Stimulated activated CD4-positive, alpha-beta T cell treated with anti-CD3 and anti-CD28 coated beads, Interleukin-4, amount 100 ng/mL, for 24 hours (primary cell): Measurements from ENCODE around the gene GON4L.
"Not testable (repeated sequence)": the region's sequence is repeated elsewhere in the genome, so short reads cannot be mapped to it uniquely, and the experiment has no call there.

Experiments
- DNase-seq: peaks from one replicate; pipeline ENCODE4 v3.0.0-alpha.2; 2020

Gene GON4L

DNA sequence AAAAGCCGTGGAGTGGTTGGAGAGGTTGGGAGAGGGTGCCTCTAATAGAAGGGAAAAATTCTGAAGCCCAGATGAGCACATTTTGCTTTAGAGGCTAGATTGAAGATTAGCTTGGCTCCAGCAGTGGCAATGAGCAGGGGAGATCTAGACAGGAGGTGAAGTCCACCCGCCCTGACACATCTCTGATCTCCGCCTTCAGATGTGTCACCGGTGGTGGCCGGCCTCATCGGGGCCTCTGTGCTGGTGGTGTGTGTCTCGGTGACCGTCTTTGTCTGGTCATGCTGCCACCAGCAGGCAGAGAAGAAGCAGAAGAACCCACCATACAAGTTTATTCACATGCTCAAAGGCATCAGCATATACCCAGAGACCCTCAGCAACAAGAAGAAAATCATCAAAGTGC is 10.8 kb upstream of the GON4L start:
- DNase-seq, result no peak

DNA sequence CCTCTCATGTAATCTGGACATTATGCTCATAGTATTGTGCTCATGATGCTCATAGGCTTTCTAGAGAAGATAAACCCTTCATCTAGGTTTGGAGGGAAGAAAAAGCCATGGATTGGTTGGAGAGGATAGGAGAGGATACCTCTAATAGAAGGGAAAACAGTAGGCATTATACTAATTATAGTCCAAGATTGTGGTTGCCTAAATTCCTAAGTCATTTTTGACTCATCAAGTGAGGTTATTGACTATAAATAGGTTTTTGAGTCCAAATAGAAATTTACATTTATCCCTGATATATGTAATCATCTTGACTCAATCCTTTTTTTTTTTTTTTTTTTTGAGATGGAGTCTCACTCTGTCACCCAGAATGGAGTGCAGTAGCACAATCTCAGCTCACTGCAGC is 7.4 kb upstream of the GON4L start:
- DNase-seq, result no peak

DNA sequence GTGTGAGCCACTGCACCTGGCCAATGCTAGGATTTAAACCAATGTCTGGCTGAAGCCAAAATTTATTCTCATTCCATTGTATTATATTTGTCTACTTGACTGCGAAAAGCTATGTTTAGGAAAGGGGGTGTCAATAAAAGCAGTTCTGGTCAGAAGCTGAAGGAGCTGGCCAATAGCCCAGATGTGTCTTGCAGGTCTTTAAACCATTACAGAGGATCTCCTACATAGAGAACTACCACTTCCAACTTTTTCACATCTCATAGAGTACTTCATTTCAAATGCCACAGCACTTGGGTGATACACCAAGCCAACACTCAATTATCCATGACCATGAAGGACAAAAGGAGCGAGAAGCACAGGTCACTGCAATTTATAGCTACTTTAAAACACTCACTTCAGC is 4.9 kb upstream of the GON4L start:
- DNase-seq, result no peak

DNA sequence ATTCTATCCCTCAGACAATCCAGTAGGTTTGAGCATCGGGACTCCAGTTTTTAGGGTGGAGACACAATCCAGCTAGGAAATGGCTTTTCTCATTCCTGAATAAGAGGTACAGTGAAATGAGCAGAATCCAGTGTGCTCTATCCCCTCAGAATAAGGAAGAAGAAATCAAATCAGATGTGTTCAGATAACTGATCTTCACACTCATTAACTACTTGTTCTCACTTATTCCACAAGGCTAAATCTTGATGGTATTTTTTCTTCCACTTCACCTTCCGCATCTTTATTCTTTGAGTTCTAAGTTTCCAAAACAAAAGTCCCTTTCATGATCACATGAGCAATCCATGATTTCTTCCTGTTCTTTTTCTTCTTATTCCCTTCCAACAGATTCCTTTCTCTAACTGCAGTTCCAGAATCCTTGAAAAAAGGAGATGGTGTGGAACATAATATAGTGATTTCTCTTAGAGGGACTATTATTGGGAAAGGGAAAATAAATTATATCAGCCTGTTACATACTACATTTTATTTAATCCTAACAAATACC is 4.0 kb upstream of the GON4L start:
- no peak for DNase-seq

DNA sequence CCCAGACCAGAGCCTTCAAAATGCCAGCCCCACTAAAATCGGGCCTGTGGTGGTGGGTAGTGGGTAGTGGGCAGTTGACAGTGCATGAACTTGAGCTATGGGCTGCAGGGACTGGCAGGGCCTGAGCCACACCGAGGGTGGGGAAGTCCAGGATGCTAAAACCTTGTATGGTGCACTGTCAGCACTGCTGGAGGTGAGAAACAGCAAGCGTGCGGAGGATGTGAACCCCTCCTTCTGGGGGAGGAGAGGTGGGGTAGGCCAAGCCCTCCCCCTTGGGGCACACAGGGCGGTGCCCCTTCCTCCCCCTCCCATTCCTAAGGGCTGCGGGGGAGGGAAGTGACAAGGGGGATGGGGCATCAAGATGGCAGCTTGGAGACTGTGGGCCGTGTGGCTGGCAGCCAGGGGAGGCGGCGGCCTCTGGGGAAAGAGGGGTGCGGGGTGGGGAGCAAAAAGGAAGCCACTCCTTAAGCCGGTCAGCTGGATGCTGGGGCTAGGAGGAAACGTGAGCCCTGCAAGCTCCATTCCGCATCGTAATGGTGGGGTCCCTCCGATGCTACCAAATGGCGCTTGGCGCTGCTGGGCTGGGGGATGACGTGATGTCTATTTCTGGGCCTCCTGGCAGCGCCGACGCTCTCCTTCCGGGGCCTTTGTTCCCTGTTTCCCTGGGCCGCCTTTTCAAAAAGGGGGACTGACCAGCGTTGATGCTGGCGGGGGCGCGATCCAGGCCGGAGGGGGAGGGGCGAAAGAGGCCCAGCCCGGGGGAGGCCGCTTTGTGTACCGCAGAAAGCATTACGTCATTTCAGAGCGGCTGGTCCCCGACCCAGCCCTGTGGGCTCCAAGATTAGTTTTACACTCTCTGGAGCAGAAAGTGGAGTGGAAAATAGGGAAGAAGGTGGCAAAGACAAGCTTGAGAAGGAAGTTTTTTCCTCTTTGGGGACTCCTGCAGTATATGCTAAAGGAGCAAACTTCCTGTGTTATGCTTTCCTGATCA is 3.2 kb upstream of the GON4L start:
- DNase-seq, result peak; percentile 52

DNA sequence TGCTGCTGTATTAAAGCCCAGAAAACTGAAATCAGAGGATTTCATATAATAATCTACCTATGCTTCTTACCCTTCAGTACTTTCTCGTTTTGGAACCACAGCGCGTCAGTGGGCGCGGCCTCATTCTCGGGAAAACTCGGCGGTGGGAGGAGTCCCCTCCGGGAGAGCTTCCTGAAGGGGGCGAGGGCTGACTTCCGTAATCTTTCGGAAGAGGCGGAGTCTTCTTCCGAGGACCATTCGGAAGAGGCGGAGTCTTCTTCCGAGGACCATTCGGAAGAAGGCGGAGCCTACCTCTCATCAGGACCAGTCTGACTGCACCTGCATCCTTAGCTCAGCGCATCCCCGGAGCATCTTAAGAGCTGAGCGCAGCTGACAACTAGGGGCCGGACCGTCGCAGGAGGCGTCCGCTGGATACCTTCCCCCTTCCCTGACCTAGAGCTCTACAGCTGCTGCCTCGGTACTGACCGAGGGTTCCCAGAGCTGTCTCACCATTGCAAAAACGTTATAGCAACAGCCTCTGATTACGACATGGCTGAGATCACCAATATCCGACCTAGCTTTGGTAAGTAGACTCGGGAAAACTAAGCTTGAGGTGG is 2.3 kb upstream of the GON4L start, which contains the start of gene SYT11:
Gene SYT11, plus strand, starts transcription at position 334 of the 596 bp plus-strand sequence. Its CDS starts 195 bp downstream, at position 529.
- DNase-seq, result peak; percentile 95

DNA sequence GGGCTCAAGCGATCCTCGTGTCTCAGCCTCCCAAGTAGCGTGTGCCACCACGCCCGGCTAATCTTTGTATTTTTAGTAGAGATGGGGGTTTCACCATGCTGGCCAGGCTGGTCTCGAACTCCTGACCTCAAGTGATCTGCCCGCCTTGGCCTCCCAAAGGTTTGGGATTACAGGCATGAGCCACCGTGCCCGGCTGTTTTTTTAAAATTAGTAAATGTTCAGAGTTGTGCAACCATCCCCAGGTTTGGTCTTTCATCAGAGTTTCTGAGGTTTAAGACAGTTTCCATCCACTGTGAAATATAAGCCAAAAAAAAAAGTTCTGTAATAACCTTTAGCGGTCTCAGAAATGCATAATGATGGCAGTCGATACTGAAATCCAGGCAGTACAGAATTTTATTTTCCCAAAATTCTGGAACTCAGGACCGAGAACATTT is 1.8 kb upstream of the GON4L start:
- peak; percentile 34 for DNase-seq

DNA sequence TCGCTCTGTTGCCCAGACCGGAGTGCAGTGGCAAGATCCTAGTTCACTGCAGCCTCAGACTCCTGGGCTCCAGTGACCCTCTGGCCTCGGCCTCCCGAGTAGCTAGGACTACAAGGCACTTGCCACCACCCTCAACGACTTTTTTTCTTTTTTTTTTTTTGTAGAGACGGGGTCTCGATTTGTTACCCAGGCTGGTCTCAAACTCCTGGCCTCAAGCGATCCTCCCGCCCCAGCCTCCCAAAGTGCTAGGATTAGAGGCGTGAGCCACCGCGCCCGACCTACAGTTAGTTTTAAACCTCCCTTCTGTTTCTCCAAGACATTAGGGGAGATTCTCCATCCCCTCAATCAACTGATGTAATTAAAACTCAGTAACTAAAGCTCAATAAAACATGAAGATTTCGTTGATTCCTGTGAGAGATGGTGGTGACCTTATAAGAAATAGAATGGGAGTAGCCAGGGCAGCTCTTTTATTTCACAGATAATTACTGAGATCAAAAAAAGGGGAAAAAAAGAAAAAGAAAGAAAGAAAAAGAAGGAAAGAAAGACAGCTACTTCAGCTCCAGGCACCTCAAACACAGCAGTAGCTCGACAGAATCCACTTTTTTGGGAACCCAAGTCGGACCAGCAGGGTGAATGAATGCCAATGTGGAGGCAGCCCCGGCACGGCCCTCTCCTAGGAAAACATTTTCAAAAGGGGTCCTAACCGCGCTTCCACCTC is 598 bp downstream of the GON4L start:
- DNase-seq, result no peak

DNA sequence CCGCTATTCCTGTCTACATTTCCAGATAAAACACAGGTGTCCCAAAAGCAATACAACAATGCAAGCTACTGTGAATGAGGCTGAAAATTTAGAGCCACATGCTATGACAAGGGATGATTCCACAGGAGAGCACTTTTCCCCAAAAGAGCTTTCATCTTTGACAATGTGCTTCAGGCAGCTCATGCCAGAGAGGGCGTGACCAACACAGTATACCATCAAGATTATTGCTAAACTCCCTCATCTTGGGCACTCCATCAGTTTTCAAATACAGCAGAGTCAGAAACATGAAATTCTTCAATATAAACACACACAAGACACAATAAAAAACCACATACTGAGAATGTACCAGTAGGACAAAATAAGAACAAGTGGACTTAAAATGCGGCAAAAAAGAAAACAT is 6.7 kb downstream of the GON4L start:
- DNase-seq, result no peak

DNA sequence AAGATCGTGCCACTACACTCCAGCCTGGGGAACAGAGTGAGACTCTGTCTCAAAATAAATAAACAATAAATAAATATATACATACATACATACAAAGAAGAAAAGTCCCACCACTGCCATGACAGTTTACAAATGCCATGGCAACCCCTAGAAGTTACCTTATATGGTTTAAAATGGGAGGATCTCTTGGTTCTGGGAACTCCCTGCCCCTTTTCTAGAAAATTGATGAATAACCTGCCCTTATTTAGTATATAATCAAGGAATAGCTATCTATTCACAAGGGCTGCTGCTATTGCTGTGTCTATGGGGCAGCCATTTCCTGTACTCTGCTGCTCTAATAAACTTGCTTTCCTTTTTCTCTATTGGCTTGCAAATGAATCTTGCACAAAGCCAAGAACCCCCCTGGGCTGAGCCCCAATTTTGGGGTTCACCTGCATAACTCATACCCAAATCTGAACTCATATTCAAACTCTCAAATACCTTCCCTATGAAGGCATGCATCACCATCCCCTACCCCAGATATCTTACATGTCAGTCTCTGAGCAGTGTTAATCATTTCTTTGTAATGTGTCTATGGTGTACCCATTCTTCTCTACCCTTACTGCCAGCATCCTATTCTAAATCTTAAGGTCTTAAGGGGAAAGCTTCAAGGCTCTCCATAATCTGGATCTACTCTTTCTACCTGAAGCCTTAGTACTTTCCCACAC is 9.0 kb downstream of the GON4L start:
- DNase-seq, result no peak

DNA sequence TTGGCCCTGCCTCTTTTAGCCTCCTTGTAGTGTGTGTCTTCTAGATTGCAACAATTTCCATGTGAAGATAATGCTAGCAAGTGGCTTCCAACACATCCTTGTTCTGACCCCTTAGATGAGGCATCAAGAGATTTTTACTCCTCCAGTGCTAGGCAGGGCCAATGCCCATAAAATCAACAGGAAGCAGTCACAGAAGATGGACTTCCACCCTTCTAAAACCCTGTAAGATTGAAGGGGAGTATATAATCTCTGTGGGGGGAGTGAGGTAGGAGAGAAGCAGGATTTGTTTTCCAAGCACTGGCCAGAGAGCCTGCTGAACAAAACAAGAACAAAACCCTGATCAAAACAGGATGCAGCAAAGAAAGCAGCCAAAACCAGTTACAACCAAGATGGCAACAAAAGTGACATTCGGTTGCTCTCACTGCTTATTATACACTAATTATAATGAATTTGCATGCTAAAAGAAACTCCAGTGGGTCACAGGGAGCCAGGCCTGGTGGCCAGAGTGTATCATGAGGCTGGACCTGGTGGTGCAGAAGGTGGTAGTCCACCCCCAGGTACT is 12.1 kb downstream of the GON4L start:
- no peak for DNase-seq

DNA sequence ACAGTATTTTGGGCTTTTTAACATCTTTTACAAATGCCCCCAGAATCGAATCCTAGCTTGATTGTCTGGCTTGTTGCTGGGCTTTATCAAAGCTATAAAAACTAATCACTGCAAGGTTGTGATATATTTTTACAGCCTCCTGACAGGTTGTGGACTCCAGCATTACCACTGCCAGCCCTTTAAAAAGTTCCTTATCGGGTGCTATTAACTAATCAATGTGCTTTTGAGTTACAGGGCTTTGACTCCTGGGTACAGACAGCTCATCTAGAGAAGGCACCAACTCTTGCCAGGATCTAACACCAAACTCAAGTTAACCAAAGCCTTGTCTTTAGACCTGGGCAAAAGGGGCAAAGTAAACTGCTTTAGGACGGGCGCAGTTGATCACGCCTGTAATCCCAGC is 16.6 kb downstream of the GON4L start:
- no peak for DNase-seq

DNA sequence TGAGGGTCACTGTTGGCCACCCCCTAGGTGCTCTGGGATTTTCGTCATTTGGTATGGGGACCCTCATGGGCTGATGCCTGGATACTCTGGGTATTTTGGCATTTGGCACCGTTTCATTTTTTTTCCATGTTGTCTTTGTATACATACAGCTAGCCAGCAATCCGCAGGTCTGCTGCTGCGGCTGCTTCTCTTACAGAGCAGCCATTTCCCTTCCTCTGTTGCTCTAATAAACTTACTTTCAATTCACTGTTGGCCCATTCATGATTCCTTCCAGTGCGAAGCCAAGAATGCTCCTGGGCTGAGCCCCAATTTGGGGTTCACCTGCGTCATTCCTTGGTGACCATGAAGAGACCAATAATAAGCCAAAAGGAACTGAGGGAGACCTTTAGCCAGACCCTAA is 21.5 kb downstream of the GON4L start:
- DNase-seq, result no peak

DNA sequence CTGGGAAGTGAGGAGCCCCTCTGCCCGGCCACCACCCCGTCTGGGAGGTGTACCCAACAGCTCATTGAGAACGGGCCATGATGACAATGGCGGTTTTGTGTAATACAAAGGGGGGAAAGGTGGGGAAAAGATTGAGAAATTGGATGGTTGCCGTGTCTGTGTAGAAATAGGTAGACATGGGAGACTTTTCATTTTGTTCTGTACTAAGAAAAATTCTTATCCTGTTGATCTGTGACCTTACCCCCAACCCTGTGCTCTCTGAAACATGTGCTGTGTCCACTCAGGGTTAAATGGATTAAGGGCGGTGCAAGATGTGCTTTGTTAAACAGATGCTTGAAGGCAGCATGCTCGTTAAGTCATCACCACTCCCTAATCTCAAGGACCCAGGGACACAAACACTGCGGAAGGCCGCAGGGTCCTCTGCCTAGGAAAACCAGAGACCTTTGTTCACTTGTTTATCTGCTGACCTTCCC is 22.1 kb downstream of the GON4L start:
- DNase-seq, result not testable (repeated sequence)

DNA sequence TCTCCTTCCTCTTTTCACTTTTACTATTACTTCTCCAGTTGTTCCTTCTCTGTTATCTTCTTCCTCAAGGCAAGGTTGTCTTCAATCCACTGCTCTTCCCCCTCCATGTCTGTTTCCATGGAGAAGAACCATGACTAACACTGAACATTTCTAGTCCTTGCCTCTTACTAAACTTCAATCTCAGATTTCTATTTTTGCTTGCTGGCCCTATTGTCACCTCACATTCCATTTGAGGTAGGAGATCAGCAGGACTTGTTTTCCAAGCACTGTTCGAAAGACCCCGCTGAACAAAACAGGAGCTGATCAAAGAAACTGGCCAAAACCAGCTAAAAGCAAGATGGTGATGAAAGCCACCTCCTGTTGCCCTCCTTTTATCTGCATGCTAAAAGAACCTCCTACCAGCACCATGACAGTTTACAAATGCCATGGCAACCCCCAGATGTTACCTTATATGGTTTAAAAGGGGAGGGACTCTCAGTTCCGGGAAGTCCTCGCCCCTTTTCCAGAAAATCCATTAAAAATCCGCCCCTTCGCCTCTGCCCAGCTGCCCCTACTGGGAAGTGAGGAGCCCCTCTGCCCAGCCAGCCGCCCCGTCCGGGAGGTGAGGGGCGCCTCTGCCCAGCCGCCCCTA is 22.6 kb downstream of the GON4L start:
- DNase-seq, result no peak

DNA sequence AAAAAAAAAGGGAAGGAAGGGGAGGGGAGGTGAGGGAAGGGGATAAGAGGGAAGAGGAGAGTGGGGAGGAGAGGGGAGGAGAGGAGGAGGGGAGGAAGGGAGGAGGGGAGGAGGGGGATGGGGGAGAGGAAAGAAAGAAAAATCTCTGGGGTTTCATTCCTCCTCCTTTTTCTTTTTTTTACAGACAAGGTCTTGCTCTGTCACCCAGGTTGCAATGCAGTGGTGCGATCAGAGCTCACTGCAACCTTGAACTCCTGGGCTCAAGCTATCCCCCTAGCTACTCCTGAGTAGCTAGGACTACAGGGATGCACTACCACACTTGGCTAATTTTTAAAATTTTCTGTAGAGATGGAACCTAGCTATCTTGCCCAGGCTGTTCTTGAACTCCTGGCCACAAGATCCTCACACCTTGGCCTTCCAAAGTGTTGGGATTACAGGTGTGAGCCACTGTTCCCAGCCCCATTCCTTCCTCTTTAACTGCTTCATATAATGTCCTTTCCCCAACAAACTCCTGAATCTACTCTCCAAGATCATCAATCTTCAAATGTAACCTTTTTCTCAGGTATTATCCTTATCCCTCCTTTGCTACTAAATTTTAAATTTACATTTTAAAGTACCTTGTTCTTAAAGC is 23.2 kb downstream of the GON4L start:
- no peak for DNase-seq

DNA sequence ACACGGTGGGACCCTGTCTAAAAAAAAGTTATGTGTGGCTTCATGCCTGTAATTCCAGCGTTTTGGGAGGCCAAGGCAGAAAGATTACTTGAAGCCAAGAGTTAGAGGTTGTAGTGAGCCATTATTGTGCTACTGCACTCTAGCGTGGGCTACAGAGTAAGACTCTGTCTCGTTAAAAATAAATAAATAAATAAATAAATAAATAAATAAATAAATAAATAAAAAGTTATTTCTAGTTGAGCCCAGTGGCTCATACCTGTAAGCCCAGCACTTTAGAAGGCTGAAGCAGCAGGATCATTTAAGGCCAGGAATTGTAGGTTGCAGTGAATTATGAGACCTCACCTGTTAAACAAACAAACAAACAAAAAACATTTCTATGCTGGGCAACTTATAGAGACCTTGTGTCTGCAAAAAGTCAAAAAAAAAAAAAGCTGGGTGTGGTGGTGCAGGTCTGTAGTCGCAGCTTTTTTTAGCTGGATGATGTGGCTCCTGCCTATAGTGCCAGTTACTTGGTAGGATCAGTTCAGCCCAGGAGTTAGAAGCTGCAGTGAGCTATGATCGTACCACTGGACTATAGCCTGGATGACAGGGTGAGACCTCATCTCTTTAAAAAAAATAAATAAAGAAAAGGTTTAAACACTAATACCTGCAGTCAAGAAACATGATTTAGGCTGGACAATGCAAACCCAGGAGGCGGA is 25.6 kb downstream of the GON4L start:
- no peak for DNase-seq

DNA sequence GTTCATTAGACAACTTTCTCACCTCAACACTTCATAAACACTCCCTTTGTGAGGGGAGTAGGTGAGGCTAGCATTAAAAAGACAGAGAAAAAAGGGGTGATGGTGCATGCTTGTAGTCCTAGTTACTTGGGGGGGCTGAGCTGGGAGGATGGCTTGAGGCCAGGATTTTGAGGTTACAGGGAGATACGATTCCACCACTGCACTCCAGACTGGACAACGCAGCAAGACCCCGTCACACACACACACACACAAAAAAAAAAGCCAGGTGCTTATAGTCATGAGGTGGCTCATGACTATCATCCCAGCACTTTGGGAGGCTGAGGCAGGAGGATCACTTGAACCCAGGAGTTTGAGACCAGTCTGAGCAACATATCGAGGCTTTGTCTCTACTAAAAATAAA is 29.6 kb downstream of the GON4L start:
- DNase-seq, result no peak

DNA sequence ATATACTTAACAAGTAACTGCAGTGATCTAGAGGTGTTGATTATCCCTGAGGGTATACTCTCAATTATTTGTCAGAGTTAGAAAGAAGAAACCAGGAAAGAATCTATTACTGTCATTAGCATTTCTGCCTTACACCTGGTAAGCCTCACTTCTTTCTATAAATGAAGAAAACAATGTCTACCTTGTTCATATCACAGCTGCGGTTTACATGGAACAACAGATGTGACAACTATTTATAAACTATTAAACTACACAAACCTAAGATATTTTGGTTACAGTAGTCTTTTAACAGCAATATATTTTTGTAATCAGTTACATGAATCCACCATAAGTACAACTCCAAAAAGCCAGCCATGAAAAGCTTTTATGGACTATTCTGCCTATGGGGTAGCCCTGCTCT is 40.7 kb downstream of the GON4L start:
- DNase-seq, result no peak

DNA sequence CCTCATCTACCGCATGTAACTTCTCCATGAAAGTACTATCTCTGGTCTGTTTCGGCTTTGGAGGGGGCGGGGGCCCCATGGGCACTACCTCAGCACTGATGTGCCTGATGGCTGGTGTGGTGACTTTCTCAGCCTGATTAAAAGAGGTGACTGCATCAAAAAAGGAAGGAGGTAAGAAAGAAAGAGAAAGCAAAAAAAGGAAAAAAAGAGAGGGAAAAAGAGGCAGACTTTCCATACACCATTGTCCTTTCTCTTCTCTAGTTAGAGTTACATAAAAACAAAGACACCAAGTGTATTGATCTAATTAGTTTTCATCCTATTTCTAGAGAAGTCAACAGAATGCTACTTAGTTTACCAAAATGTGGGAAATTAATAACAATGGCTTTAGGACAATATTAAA is 43.3 kb downstream of the GON4L start:
- DNase-seq, result no peak

DNA sequence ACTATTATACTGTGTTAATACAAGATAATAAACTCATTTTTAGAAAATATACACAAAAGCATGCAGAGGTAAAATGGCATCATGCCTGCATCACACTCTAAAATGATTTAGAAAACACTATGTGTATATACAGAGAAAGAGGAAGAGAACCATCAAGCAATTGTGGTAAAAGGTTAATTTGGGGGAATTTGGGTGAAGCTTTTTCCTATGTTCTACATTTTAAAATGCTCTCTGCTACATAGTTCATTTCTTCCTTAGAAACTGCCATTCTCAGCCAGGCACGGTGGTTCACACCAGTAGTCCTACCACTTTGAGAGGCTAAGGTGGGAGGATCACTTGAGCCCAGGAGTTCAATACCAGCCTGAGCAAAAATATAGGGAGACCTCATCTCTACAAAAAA is 44.1 kb downstream of the GON4L start:
- no peak for DNase-seq
